ENCODE results near the gene PCNA.
A peak's percentile ranks its signal among the peaks of the same experiment; 100 is the strongest.

PCNA gene

GRCh38 chr20:5119435-5120184 is at the start of gene PCNA:
TSS of gene PCNA (minus strand) at chr20:5119958. CDS start at chr20:5119798, 160 bp downstream.
- peak; percentile 100 for DNase-seq (ENCODE audit: low spot score)

- no peak for DNase-seq (ENCODE audit: low spot score)
Measured at GRCh38 chr20:5168651-5169396, 49.1 kb upstream of the PCNA start.

- no peak for DNase-seq (ENCODE audit: low spot score)
Measured at GRCh38 chr20:5164645-5165625, 45.2 kb upstream of the PCNA start.

GRCh38 chr20:5161536-5162164 is 41.9 kb upstream of the PCNA start:
- no peak for DNase-seq (ENCODE audit: low spot score)

GRCh38 chr20:5160882-5161281 is 41.1 kb upstream of the PCNA start:
- DNase-seq (ENCODE audit: low spot score), result no peak

GRCh38 chr20:5159928-5160327 is 40.2 kb upstream of the PCNA start:
- no peak for DNase-seq (ENCODE audit: low spot score)

- no peak for DNase-seq (ENCODE audit: low spot score)
Measured at GRCh38 chr20:5156675-5157448, 37.1 kb upstream of the PCNA start.

- DNase-seq (ENCODE audit: low spot score), result no peak
Measured at GRCh38 chr20:5155404-5155803, 35.6 kb upstream of the PCNA start.

GRCh38 chr20:5154543-5154925 is 34.8 kb upstream of the PCNA start:
- no peak for DNase-seq (ENCODE audit: low spot score)

GRCh38 chr20:5153612-5154542 is 34.1 kb upstream of the PCNA start:
- DNase-seq (ENCODE audit: low spot score), result no peak

- DNase-seq (ENCODE audit: low spot score), result no peak
Measured at GRCh38 chr20:5153152-5153467, 33.4 kb upstream of the PCNA start.

- no peak for DNase-seq (ENCODE audit: low spot score)
Measured at GRCh38 chr20:5150226-5151076, 30.7 kb upstream of the PCNA start.

- no peak for DNase-seq (ENCODE audit: low spot score)
Measured at GRCh38 chr20:5149892-5150225, 30.1 kb upstream of the PCNA start.

- no peak for DNase-seq (ENCODE audit: low spot score)
Measured at GRCh38 chr20:5148581-5148980, 28.8 kb upstream of the PCNA start.

- DNase-seq (ENCODE audit: low spot score), result no peak
Measured at GRCh38 chr20:5146871-5147592, 27.3 kb upstream of the PCNA start.

- DNase-seq (ENCODE audit: low spot score), result no peak
Measured at GRCh38 chr20:5146099-5146668, 26.4 kb upstream of the PCNA start.

GRCh38 chr20:5145365-5146098 is 25.8 kb upstream of the PCNA start:
- no peak for DNase-seq (ENCODE audit: low spot score)

GRCh38 chr20:5143851-5144250 is 24.1 kb upstream of the PCNA start:
- no peak for DNase-seq (ENCODE audit: low spot score)

Data from HuH-7 (cell line).